Fibroblast of skin of right quadriceps (primary cell): ENCODE measurements around the gene CLIC6.
A peak's percentile ranks its signal among the peaks of the same experiment; 100 is the strongest.

Experiments
- DNase-seq: peaks from one replicate; pipeline ENCODE4 v3.0.0-alpha.2; 2013

Gene CLIC6

GRCh38 chr21:34668803-34669148 is at the start of gene CLIC6:
CLIC6 (plus strand) TSS chr21:34668994; CDS start chr21:34669389, 395 bp downstream.
- DNase-seq: no peak

- DNase-seq: no peak
Observed at GRCh38 chr21:34619841-34620665, 48.7 kb upstream of the CLIC6 start.

GRCh38 chr21:34621434-34622350 is 47.1 kb upstream of the CLIC6 start:
- no peak for DNase-seq

GRCh38 chr21:34623516-34623915 is 45.3 kb upstream of the CLIC6 start:
- no peak for DNase-seq

- DNase-seq: no peak
Observed at GRCh38 chr21:34625030-34625593, 43.7 kb upstream of the CLIC6 start.

- no peak for DNase-seq
Observed at GRCh38 chr21:34626131-34626530, 42.7 kb upstream of the CLIC6 start.

- DNase-seq: peak; percentile 51
Observed at GRCh38 chr21:34630536-34631143, 38.2 kb upstream of the CLIC6 start.

GRCh38 chr21:34632498-34632897 is 36.3 kb upstream of the CLIC6 start:
- DNase-seq: no peak

GRCh38 chr21:34635307-34635706 is 33.5 kb upstream of the CLIC6 start:
- DNase-seq: no peak

GRCh38 chr21:34636961-34637360 is 31.8 kb upstream of the CLIC6 start:
- DNase-seq: no peak

GRCh38 chr21:34639250-34639649 is 29.5 kb upstream of the CLIC6 start:
- no peak for DNase-seq

- DNase-seq: no peak
Observed at GRCh38 chr21:34639882-34640788, 28.7 kb upstream of the CLIC6 start.

GRCh38 chr21:34640858-34641257 is 27.9 kb upstream of the CLIC6 start:
- DNase-seq: peak; percentile 76

GRCh38 chr21:34642211-34643075 is 26.4 kb upstream of the CLIC6 start:
- peak; percentile 30 for DNase-seq

GRCh38 chr21:34644825-34645224 is 24.0 kb upstream of the CLIC6 start:
- no peak for DNase-seq

GRCh38 chr21:34647555-34647954 is 21.2 kb upstream of the CLIC6 start:
- DNase-seq: no peak

- DNase-seq: no peak
Observed at GRCh38 chr21:34648739-34649297, 20.0 kb upstream of the CLIC6 start.

- no peak for DNase-seq
Observed at GRCh38 chr21:34649400-34649799, 19.4 kb upstream of the CLIC6 start.

GRCh38 chr21:34650861-34651431 is 17.8 kb upstream of the CLIC6 start:
- no peak for DNase-seq

- no peak for DNase-seq
Observed at GRCh38 chr21:34651642-34652041, 17.2 kb upstream of the CLIC6 start.
